ENCODE results near the gene CCDC92.

The CCDC92 gene

DNA sequence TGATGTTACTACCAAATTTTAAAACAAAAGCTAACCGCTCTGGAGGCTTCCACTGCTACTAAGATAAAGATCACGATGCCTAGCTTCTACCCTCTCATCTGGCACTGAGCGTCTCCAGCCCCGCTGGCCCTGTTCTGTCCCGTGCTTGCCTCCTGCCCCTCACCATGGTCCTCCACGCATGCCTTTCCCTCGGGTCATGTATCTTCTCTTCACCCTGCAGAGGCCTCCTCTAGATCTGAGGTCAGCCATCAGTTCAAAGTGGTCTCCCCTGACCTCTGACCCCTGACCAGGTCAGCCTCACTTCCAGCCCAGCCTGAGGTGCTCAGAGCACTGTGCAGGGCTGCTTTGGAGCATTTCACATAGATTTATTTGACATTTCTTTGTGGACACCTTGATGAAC is 28.7 kb upstream of the CCDC92 start:
- TF ChIP-seq RARB (CRISPR knock-in tag; IDR thresholded peaks at IDR 0.05) (no peak), OSR1 (CRISPR knock-in tag; IDR thresholded peaks at IDR 0.05) (no peak), ARNTL (CRISPR knock-in tag; IDR thresholded peaks at IDR 0.05; ENCODE audit: borderline replicate concordance, low read depth) (no peak), GLIS3 (CRISPR knock-in tag; IDR thresholded peaks at IDR 0.05) (no peak), ZC3H10 (CRISPR knock-in tag; IDR thresholded peaks at IDR 0.05) (no peak)
- ATAC-seq = no peak

DNA sequence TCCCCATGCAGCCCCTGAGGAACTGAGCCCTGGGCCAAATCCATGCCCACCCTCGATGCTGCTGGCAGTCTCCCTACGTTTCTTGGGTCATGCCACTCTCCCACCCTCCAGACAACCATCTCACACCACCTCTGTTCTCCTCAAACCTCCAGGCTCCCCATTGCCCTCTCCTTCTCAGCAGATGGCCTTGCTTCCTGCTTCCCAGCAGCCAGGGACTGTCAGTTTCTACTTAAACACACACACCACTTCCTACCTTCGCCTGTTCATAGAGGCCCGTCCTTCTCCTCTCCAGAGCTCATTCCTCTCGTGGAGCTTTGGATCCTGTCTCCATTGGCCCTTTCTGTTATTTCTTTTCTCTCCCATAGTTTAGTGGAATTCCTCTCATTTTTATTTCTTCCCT is 27.5 kb upstream of the CCDC92 start:
- no peak for ATAC-seq
- TF ChIP-seq ZNF8 (CRISPR knock-in tag; IDR thresholded peaks at IDR 0.05) = no peak
- no peak for TF ChIP-seq CSDC2 (CRISPR knock-in tag; IDR thresholded peaks at IDR 0.05)
- TF ChIP-seq, protein P1, sequence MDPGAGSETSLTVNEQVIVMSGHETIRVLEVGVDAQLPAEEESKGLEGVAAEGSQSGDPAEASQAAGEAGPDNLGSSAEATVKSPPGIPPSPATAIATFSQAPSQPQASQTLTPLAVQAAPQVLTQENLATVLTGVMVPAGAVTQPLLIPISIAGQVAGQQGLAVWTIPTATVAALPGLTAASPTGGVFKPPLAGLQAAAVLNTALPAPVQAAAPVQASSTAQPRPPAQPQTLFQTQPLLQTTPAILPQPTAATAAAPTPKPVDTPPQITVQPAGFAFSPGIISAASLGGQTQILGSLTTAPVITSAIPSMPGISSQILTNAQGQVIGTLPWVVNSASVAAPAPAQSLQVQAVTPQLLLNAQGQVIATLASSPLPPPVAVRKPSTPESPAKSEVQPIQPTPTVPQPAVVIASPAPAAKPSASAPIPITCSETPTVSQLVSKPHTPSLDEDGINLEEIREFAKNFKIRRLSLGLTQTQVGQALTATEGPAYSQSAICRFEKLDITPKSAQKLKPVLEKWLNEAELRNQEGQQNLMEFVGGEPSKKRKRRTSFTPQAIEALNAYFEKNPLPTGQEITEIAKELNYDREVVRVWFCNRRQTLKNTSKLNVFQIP (CRISPR knock-in tag; IDR thresholded peaks at IDR 0.05; ENCODE audit: borderline replicate concordance, low read depth) = no peak
- no peak for TF ChIP-seq ESRRG (CRISPR knock-in tag; IDR thresholded peaks at IDR 0.05)
- no peak for TF ChIP-seq TCF4 (CRISPR knock-in tag; IDR thresholded peaks at IDR 0.05; ENCODE audit: borderline replicate concordance)
- TF ChIP-seq, protein P2, sequence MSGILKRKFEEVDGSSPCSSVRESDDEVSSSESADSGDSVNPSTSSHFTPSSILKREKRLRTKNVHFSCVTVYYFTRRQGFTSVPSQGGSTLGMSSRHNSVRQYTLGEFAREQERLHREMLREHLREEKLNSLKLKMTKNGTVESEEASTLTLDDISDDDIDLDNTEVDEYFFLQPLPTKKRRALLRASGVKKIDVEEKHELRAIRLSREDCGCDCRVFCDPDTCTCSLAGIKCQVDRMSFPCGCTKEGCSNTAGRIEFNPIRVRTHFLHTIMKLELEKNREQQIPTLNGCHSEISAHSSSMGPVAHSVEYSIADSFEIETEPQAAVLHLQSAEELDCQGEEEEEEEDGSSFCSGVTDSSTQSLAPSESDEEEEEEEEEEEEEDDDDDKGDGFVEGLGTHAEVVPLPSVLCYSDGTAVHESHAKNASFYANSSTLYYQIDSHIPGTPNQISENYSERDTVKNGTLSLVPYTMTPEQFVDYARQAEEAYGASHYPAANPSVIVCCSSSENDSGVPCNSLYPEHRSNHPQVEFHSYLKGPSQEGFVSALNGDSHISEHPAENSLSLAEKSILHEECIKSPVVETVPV (CRISPR knock-in tag; IDR thresholded peaks at IDR 0.05) = no peak
- no peak for TF ChIP-seq BACH2 (CRISPR knock-in tag; IDR thresholded peaks at IDR 0.05; ENCODE audit: borderline replicate concordance)
- TF ChIP-seq ZNF70 (CRISPR knock-in tag; IDR thresholded peaks at IDR 0.05) = no peak
- no peak for TF ChIP-seq OSR1 (CRISPR knock-in tag; IDR thresholded peaks at IDR 0.05)
- TF ChIP-seq SNAI2 (CRISPR knock-in tag; IDR thresholded peaks at IDR 0.05) = no peak
- no peak for TF ChIP-seq TOX (CRISPR knock-in tag; IDR thresholded peaks at IDR 0.05; ENCODE audit: borderline replicate concordance)
- TF ChIP-seq, protein P3, sequence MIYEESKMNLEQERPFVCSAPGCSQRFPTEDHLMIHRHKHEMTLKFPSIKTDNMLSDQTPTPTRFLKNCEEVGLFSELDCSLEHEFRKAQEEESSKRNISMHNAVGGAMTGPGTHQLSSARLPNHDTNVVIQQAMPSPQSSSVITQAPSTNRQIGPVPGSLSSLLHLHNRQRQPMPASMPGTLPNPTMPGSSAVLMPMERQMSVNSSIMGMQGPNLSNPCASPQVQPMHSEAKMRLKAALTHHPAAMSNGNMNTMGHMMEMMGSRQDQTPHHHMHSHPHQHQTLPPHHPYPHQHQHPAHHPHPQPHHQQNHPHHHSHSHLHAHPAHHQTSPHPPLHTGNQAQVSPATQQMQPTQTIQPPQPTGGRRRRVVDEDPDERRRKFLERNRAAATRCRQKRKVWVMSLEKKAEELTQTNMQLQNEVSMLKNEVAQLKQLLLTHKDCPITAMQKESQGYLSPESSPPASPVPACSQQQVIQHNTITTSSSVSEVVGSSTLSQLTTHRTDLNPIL (CRISPR knock-in tag; IDR thresholded peaks at IDR 0.05; ENCODE audit: low read depth) = no peak
- TF ChIP-seq ZC3H10 (CRISPR knock-in tag; IDR thresholded peaks at IDR 0.05) = no peak
- no peak for TF ChIP-seq ARNTL (CRISPR knock-in tag; IDR thresholded peaks at IDR 0.05; ENCODE audit: borderline replicate concordance, low read depth)

DNA sequence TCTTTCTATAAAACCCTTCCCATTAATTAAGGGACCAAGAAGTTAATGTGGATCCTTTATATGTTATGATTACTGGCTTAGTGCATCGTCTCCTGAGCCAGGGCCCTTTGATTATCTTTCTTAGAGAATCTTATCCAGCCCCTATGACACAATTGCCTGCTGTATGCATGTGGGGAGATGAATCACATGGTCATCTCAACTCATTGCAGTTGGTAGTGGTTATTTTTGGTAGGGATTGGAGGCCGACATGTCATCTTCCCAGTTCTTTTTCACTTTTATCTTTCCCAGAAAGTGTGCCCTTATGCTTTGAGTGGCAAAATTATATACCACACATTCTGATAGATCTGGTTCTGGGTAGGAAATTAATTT is 26.3 kb upstream of the CCDC92 start:
- ATAC-seq = no peak
- TF ChIP-seq ZFP3 (CRISPR knock-in tag; IDR thresholded peaks at IDR 0.05) (no peak), ISL1 (CRISPR knock-in tag; IDR thresholded peaks at IDR 0.05) (no peak), OSR1 (CRISPR knock-in tag; IDR thresholded peaks at IDR 0.05) (no peak), RARB (CRISPR knock-in tag; IDR thresholded peaks at IDR 0.05) (no peak), CSDC2 (CRISPR knock-in tag; IDR thresholded peaks at IDR 0.05) (no peak), TOX (CRISPR knock-in tag; IDR thresholded peaks at IDR 0.05; ENCODE audit: borderline replicate concordance) (no peak), ZFP30 (CRISPR knock-in tag; IDR thresholded peaks at IDR 0.05) (no peak), BACH2 (CRISPR knock-in tag; IDR thresholded peaks at IDR 0.05; ENCODE audit: borderline replicate concordance) (no peak), ARNTL (CRISPR knock-in tag; IDR thresholded peaks at IDR 0.05; ENCODE audit: borderline replicate concordance, low read depth) (no peak), TCF4 (CRISPR knock-in tag; IDR thresholded peaks at IDR 0.05; ENCODE audit: borderline replicate concordance) (no peak), GLIS3 (CRISPR knock-in tag; IDR thresholded peaks at IDR 0.05) (no peak), ZNF8 (CRISPR knock-in tag; IDR thresholded peaks at IDR 0.05) (no peak), ZNF565 (CRISPR knock-in tag; conservative IDR thresholded peaks at IDR 0.05; ENCODE audit: low read depth) (no peak)
- TF ChIP-seq, protein P4, sequence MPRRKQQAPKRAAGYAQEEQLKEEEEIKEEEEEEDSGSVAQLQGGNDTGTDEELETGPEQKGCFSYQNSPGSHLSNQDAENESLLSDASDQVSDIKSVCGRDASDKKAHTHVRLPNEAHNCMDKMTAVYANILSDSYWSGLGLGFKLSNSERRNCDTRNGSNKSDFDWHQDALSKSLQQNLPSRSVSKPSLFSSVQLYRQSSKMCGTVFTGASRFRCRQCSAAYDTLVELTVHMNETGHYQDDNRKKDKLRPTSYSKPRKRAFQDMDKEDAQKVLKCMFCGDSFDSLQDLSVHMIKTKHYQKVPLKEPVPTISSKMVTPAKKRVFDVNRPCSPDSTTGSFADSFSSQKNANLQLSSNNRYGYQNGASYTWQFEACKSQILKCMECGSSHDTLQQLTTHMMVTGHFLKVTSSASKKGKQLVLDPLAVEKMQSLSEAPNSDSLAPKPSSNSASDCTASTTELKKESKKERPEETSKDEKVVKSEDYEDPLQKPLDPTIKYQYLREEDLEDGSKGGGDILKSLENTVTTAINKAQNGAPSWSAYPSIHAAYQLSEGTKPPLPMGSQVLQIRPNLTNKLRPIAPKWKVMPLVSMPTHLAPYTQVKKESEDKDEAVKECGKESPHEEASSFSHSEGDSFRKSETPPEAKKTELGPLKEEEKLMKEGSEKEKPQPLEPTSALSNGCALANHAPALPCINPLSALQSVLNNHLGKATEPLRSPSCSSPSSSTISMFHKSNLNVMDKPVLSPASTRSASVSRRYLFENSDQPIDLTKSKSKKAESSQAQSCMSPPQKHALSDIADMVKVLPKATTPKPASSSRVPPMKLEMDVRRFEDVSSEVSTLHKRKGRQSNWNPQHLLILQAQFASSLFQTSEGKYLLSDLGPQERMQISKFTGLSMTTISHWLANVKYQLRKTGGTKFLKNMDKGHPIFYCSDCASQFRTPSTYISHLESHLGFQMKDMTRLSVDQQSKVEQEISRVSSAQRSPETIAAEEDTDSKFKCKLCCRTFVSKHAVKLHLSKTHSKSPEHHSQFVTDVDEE (CRISPR knock-in tag; IDR thresholded peaks at IDR 0.05) = no peak
- TF ChIP-seq, protein P5, sequence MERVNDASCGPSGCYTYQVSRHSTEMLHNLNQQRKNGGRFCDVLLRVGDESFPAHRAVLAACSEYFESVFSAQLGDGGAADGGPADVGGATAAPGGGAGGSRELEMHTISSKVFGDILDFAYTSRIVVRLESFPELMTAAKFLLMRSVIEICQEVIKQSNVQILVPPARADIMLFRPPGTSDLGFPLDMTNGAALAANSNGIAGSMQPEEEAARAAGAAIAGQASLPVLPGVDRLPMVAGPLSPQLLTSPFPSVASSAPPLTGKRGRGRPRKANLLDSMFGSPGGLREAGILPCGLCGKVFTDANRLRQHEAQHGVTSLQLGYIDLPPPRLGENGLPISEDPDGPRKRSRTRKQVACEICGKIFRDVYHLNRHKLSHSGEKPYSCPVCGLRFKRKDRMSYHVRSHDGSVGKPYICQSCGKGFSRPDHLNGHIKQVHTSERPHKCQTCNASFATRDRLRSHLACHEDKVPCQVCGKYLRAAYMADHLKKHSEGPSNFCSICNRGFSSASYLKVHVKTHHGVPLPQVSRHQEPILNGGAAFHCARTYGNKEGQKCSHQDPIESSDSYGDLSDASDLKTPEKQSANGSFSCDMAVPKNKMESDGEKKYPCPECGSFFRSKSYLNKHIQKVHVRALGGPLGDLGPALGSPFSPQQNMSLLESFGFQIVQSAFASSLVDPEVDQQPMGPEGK (CRISPR knock-in tag; IDR thresholded peaks at IDR 0.05; ENCODE audit: borderline replicate concordance) = no peak
- TF ChIP-seq, protein P3 (CRISPR knock-in tag; IDR thresholded peaks at IDR 0.05; ENCODE audit: low read depth) = no peak
- TF ChIP-seq, protein P2 (CRISPR knock-in tag; IDR thresholded peaks at IDR 0.05) = no peak
